Fibroblast of skin of scalp (primary cell): ENCODE data around the gene MOXD1.
A peak's percentile ranks its signal among the peaks of the same experiment; 100 is the strongest.

ENCODE experiments used
- DNase-seq: peaks from one replicate; pipeline ENCODE4 v3.0.0-alpha.2; 2013

The MOXD1 gene

DNA sequence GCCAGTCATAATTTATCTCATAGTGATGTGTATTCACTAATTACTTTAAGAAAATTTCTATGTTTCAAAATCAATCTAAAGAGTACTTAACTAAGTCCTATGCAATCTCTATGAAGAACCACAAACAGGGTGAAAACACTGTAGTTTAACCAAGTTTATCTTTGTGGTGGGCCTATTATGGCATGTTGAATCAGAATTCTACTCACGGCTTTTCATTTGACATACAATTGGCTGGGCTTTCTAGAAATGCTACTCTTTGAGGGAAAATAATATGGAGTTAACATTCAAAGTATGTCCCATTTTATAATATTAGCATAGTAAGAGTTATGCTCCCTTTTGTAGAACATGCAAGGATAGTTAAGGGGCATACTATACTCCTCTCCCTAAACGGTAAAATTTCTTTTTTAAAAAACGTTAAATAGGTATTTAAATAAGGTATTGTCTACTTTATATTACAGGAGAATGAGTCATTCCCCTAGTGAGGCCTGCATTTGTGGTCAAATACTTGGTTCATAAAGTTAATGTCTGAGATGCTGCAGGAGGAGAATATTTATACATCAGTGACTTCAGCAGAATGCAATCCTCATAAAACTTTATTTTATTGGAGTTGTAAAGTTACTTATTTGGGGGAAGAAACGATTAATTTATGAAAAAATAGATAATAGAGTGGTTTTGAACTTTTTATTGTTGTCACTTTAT lies 1.8 kb downstream of the MOXD1 start:
- DNase-seq: peak; percentile 53

GRCh38 chr6:132395015-132395597 lies 6.2 kb downstream of the MOXD1 start:
- no peak for DNase-seq

GRCh38 chr6:132392792-132393191 lies 8.5 kb downstream of the MOXD1 start:
- DNase-seq: no peak

- no peak for DNase-seq
Measured at GRCh38 chr6:132392270-132392646, 9.0 kb downstream of the MOXD1 start.

DNA sequence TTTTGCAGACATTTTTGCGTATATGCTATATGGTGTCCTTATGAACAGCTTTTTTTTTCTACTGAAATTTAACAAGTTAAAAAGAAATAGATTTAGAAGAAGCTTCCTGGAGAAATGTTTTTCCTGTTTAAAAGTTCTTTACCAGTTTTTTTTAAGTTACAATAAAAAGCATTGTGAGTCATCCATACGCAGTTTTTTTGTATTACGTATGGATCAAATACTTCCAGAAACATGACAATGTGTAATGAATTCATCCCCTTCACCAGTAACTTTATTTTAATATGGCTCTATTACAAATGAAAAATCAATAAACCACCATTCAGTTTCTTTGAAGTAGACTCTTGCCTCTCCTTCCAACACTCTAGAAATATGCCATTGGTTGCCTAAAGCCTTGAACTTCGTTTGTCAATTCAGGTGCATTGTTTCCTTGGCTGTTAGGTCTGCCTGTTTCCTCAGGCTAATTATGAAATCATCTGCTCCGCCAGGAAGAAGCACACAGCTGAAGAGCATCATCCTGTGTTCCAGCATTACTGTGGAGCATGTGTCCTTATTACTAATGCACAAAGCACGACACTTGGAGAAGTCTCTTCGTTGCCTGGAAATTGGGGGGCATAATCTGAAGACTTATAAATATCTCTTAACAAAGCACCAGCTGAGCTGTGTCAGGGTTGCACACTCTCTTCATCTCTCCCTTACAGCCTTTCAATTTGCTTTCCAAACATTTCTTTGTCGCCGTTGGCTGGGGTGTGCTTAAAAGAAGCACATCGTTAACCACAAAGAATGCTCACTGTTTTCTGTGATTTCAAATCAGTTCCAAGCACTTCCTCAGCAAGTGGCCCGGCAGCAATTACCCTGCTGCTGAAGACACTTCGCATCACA lies 9.6 kb downstream of the MOXD1 start:
- peak; percentile 81 for DNase-seq

- DNase-seq: no peak
Measured at GRCh38 chr6:132390451-132390850, 10.8 kb downstream of the MOXD1 start.

DNA sequence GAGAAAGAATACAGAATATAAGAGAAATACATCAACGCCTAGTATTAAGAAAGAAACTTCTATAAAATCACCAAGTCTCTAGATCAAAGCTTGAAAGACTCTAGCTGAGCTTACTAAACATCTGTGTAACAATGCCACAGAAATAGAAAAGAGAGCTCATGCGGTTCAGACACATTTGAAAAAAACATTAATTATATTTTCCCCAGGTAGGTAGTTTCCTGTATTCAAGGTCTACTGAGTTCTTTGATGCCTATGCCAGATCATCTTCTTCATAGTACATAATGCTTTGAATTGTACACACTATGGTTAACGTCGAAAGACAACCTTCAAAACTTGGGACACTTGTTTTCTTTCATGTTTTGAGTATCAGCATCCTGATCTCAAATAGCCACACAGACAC lies 11.3 kb downstream of the MOXD1 start:
- DNase-seq: no peak

- no peak for DNase-seq
Measured at GRCh38 chr6:132388291-132388690, 13.0 kb downstream of the MOXD1 start.

GRCh38 chr6:132382630-132383175 lies 18.6 kb downstream of the MOXD1 start:
- no peak for DNase-seq

GRCh38 chr6:132381381-132381780 lies 19.9 kb downstream of the MOXD1 start:
- DNase-seq: no peak

GRCh38 chr6:132380358-132381029 lies 20.8 kb downstream of the MOXD1 start:
- no peak for DNase-seq

GRCh38 chr6:132369526-132369925 lies 31.7 kb downstream of the MOXD1 start:
- DNase-seq: peak; percentile 58

DNA sequence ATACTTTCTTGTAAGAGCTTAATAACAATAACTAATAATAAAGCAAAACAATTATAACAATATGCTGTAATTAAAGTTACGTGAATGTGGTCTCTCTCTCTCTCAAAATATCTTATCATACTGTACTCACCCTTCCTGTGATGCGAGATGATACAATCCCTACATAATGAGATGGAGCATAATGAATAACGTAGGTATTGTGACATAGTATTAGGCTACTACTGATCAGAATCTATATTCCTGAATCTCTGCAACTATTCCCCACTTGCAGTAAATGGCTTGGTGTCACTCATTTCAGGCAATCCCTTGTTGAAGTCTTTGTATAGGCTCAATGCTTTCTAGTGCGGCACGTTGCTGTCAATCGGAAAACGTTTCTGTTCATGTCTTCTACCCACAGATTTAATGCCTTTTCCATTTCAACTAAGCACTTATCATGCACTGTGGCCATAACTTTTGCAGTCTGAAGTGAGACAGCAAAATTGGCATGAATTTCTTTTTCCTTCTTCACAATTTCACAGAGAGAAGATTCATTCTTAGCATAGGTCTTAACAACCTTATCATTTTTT lies 32.3 kb downstream of the MOXD1 start:
- DNase-seq: no peak

- DNase-seq: no peak
Measured at GRCh38 chr6:132365281-132365907, 35.9 kb downstream of the MOXD1 start.

GRCh38 chr6:132364306-132365074 lies 36.8 kb downstream of the MOXD1 start:
- no peak for DNase-seq

DNA sequence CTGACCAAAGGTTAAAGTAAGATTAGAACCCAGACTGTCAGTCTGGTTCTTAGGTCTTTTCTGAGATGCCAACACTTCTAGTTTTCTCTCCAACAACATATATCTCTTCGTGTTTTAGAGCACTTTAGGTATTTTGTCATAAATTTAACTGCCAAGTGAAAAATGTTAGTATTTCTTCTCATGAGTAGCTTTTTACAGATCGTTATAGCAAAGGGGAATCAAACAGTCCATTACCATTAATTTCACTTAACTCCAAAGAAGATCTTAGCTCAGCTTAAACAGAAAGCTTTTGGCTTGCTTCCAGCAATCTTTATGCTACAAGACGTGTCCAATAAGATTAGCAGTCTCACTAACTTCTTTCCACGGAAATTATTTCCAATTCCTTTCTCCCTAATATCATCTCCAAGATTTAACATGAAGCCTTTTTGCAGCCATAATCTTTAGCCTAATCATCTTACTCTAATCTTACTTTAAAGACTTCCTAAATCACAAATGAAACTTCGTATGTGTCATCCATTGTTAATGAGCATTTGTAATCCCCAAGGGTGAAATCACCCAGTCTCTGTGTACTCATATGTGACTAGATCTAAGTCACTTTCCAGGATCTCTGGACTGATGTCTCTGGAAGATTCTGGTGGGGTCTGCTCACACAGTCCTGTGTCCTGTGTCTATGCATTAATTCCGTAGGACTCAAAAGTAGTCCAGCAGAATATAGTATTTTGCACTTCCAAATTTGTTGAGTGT lies 38.7 kb downstream of the MOXD1 start:
- DNase-seq: no peak

- DNase-seq: no peak
Measured at GRCh38 chr6:132361101-132361500, 40.2 kb downstream of the MOXD1 start.

- DNase-seq: no peak
Measured at GRCh38 chr6:132359886-132360285, 41.4 kb downstream of the MOXD1 start.

DNA sequence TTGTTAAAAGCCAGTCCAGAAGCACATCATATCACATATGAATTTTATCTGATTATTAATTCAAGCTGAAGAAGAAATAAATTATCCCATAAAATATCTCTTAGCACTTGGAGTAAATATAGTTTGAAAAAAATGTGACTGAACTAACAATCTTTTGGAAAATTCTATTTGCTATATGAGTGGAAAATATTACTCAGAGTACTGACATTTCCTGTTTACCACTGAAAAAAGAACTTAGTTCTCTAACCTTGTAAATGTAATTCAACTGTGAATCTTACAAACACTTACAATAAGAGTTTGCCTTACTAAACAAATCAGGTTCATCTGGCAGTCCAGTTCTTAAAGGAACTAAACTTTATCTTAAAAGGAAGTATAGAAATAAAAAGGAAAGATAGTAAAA lies 44.2 kb downstream of the MOXD1 start:
- peak; percentile 26 for DNase-seq

- DNase-seq: no peak
Measured at GRCh38 chr6:132354517-132355167, 46.6 kb downstream of the MOXD1 start.
